HG03439 (cell line): ENCODE data around the gene HLA-DMA.

Experiments used
- ATAC-seq: cut with Tn5 transposase; IDR thresholded peaks from one replicate; pipeline ENCODE4 v1.9.1; 2021; ENCODE audit warnings: mild to moderate bottlenecking, moderate library complexity; ENCODE audit not compliant: unreplicated experiment

Gene HLA-DMA

DNA sequence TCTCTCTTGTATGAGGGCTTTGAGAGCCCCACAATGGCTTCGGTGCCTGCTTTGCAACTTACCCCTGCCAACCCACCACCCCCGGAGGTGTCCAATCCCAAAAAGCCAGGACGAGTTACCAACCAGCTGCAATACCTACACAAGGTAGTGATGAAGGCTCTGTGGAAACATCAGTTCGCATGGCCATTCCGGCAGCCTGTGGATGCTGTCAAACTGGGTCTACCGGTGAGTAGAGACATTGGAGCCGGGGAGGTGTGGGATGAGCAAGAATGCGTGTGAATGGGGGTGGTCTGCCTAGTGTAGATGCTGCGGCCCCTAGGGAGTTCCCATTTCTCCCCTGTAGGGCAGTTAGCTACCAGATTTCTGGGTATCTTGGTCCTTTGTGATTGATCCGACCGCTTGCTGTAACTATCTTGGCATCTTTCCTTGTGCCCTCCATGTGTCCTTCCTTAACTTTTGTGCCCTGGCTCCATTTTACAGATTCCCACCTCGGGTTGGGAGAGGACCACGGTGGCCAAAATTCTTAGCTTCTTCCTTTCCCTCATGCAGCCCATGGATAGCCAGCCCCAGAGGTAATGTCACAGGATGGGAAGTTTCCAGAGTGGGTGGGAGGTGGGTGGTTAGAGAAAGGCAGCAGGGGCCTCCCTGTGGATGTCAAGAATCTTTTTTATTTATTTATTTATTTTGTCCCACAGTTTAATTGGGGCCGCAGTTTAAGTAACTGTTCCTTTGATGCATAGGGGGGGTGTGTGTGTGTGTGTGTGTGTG lies 21.8 kb upstream of the HLA-DMA start:
- ATAC-seq = no peak

- ATAC-seq = no peak
Measured at GRCh38 chr6:32974016-32974333, 21.1 kb upstream of the HLA-DMA start.

- ATAC-seq = no peak
Measured at GRCh38 chr6:32973144-32974015, 20.5 kb upstream of the HLA-DMA start.

GRCh38 chr6:32972353-32973143 lies 19.7 kb upstream of the HLA-DMA start:
- ATAC-seq = no peak

- ATAC-seq = peak; percentile 55
Measured at GRCh38 chr6:32971581-32972352, 18.9 kb upstream of the HLA-DMA start.

DNA sequence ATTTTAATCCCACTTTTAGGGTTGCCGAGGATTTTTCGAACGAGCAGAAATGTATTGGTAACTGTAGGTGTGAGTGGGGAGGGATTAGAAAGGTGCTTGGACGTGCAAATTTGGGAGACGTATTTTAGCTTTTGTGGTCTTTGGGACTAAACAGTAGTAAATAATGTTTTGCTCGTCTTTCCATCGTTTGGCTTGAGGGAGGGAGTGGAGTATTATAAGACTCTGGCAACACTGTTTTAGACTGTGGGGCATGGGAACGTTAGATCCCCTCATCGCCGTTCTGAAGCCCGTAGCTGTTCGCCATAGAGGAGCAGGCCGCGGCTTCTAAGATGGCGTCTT lies 18.3 kb upstream of the HLA-DMA start:
- ATAC-seq = no peak

DNA sequence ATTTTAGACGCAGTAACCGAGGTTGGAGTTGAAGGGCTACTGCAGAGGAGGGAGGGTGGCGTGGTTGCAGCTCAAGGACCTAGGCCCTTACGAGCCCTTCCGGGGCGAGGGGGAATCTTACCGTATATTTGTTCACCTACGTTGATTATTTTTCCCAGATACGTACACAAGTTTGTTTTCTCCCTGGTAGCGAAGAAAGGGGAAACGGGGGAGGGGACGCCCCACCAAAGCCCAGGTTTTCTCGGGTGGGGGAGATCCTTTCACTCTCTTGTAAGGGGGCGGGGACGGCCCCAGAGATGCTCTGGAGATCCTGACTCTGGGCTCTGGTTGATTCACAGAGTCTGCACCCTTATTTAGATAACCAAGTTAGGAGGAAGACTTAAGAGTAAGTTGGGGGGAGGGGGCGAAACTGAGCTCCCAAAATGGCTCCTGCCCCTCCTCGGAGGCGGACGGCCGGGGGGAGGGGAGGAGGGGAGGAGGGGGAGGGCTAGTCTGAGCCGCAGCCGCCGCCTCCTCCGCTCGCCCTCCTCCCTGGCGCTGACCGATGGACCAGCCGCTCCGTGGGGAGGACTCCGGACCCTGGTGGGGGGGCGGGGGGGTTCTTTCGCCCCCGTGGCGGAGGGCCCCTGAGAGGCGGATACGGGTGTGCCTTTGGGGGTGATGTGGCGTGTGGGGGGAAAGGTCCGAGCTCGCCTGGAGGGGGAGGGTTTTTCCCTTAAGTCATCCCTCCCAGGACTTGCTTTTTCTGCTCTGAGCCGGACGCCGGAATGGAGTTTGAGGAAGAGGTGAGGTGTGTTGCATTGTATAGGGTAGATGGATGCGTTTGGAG lies 17.7 kb upstream of the HLA-DMA start:
- no peak for ATAC-seq

DNA sequence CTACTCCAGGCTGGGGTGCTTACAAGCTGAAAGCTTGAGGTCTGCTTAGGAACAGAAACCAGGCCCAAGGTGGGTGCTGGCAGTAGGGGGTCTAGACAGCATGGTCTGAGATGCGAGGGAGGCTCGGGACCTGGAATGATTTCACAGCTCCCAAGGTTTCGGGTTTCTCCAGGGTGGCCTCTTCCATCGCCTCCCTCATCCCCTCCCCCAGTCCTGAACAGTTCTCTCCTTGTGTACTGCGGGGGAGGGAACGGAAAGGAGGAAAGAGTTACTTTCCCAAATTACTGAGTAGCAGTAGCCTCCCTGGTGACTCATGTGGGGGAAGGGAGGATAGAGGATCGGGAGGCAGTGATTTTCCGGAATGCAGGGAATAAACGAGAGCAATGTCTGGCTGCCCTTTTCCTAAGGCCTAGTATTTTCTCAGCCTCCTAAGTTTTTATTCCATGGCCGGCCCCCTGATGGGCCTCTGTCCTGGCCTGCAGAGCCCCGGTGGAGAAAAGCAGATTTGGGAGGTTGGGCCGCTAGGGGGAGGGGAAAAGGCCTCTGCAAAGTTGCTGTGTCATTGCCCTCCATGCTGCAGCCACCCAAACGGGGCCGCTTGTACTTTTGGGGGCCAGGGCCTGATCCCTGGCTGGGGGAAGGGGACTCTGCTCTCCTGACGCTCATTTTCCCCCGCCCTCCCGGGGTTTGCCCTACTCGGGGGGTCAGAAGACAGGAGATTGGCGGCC lies 17.0 kb upstream of the HLA-DMA start:
- ATAC-seq = no peak

DNA sequence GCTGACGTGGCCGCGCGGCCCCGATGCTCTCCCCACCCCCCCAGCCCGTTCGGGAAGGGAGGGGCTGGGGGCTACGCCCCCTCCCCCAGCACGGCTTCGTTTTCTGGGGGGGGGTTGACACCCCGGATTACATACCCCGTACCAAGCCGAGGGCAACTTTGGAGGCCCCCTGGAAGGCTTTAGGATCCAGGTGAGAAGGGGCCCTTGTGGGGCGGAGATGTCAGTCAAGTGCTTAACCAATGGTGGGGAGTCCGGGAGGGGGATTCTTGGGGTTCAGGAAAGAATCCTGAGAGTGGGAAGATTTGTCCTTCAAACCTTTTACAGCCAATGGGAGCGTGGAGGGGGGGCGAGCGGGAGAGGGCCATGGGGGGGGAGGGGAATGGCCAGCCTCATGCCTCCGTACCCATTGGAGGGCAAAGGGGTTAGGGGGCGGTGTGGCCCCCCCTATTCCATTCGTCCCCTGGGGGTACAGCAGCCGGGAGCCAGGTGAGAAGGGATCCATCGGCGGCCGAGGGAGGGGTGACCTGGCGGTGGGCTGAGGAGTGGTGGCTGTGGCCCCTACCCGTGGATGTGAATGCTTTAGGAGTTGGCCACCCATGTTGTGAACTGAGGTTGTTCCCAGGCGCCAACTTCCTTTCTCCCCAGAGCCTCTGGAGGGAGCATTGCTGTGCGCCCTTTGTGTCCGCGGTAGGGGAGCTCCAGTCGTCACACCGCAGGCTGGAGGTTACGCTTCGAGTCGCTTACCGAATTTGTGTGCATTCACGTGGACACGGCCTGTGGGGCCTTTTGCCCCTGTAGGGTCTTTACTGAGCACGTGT lies 16.2 kb upstream of the HLA-DMA start:
- no peak for ATAC-seq

- peak; percentile 32 for ATAC-seq
Measured at GRCh38 chr6:32968093-32968866, 15.4 kb upstream of the HLA-DMA start, which contains the start of gene BRD2. Gene BRD2 (plus strand): TSS chr6:32968594. CDS start chr6:32972899, 4,305 bp downstream.

- no peak for ATAC-seq
Measured at GRCh38 chr6:32967151-32968091, 14.5 kb upstream of the HLA-DMA start.

DNA sequence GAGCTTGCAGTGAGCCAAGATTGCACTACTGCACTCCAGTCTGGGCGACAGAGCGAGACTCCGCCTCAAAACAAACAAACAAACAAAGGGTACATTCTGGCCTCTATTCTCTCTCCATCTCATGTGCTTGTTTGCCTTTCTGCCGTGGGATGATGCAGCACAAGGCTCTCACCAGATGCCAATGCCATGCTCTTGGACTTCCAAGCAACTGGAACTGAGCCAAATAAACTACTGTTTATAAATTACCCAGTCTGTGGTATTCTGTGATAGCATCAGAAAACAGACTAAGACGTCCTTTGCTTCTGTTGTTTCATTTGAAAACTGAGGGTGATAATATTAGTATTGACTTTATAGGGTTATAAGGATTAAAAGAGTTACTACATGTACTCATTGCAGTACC lies 11.9 kb upstream of the HLA-DMA start:
- no peak for ATAC-seq

DNA sequence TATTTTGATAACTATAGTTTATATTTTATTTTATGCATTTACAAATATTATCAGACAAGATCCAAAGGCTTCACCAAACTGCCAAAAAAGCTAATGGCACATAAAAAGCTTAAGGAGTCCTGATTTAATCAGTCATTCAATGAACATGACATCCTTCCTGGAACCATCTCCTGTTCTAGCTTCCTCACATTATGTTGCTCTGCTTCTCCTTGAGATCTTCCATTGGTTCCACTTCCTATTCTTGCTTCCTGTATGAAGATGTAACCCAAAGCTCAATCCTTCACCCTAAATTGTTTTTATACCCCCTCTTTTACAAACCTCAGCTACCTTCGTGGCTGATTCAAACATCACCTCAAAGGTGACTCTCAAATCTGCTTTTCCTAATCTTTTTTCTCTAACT lies 11.0 kb upstream of the HLA-DMA start:
- ATAC-seq = no peak

DNA sequence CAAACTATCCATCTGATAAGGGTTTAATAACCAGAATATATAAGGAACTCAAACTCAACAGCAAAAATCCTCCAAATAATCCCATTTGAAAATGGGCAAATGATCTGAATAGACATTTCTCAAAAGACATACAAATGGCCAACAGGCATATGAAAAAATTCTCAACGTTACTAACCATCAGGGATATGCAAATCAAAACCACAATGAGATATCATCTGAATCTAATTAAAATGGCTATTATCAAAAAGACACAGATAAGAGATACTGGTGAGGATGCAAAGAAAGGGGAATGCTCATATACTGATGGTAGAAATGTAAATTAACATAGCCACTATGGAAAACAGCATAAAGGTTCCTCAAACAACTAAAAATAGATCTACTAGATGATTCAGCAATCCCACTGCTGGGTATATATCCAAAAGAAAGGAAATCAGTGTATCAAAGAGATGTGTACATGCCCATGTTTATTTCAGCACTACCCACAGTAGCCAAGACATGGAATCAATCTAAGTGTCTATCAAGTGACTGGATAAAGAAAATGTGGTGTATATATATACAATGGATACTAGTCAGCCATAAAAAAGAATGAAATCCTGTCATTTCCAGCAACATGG lies 9.4 kb upstream of the HLA-DMA start:
- ATAC-seq = no peak

- ATAC-seq = no peak
Measured at GRCh38 chr6:32960563-32960962, 7.7 kb upstream of the HLA-DMA start.

DNA sequence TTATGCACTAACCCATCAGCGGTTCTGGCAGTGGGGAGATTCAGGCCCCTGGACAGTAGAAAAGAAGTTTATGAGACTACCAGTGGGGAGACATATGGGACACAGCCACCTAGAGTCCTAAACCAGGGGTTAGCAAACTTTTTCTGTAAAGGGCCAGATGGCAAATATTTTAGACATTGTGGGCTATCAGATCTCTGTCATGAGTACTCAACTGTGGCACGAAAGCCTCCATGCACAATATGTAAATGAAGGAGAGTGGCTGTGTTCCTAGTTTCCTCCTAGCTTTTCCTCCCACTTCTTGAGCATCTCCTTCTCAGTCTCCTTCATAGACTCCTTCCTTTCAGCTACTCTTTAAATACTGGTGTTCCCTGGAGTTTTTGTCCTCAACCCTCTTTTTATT lies 3.3 kb upstream of the HLA-DMA start:
- no peak for ATAC-seq
